ENCODE data around the gene SLC35G2.

DNA sequence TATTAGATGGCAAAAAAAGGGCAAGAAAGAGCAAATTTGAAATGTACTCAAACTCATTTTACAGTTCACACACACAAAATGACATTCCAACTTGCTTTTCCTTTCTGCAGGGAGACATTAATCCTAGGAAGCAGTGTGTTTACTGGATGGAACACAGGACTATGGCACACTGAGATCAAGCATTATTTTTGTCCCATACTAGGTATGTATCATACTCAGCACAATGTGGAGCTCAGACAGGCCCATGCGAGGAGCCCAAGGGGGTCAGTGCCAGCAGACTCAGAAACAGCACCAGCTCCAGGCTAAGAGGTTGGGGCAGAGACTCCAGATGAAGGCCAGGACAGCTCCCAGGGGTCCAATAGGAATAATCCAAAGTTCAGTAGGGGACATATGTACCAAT lies 30.8 kb upstream of the SLC35G2 start:
- TF ChIP-seq, protein P1, sequence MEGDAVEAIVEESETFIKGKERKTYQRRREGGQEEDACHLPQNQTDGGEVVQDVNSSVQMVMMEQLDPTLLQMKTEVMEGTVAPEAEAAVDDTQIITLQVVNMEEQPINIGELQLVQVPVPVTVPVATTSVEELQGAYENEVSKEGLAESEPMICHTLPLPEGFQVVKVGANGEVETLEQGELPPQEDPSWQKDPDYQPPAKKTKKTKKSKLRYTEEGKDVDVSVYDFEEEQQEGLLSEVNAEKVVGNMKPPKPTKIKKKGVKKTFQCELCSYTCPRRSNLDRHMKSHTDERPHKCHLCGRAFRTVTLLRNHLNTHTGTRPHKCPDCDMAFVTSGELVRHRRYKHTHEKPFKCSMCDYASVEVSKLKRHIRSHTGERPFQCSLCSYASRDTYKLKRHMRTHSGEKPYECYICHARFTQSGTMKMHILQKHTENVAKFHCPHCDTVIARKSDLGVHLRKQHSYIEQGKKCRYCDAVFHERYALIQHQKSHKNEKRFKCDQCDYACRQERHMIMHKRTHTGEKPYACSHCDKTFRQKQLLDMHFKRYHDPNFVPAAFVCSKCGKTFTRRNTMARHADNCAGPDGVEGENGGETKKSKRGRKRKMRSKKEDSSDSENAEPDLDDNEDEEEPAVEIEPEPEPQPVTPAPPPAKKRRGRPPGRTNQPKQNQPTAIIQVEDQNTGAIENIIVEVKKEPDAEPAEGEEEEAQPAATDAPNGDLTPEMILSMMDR (IDR thresholded peaks at IDR 0.05; ENCODE audit: insufficient read depth, low read length, poor library complexity, severe bottlenecking) = no peak
- TF ChIP-seq EZH2phosphoT487 (conservative IDR thresholded peaks at IDR 0.05; ENCODE audit: low read length) = no peak

Data from SU-DHL-6 (cell line).